ENCODE results near the gene STK17A.
A peak's percentile ranks its signal among the peaks of the same experiment; 100 is the strongest.
"Not testable (repeated sequence)": the region's sequence is repeated elsewhere in the genome, so short reads cannot be mapped to it uniquely, and the experiment has no call there.

STK17A gene

DNA sequence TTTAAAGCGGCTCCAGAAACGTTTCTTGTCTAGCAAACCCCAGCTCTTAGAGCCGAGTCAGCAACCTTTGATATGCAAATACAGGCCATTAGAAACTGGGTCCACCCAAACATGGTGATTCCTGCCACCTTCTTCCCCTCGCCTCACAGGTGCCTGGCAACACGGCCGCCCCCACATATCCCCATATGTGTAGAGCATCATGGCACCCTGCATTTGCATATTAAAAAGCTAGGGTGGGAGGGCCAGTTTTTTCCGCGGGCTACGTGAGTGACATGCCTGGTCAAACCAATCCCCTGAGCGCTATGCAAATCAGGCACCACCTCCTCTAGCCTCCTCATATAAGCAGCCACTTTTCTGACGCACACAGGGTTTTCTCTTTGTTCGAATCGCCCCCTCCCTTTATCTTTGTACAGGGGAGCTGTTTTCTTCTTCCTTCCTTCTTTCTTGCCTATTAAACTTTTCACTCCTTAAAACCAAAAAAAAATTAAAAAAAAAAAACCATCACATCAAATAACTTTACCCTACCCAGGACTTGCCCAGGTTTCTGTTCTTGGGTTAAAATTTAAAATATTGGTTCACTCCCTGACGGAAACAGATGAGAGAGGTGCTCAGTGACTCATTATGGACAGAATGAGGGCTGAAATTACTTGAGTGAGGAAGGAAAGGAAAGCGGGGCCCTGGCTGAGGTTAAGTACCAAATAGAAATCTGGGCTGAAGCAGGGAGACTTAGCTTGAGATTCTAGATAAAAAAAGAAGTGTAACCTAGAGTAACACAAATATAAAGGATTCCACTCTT, 86.6 kb downstream of the STK17A start:
- peak; percentile 90 for DNase-seq
- in situ Hi-C loops (cut with HindIII; ENCODE audit: low pct_ligation_motif_present, low pct_unique_long_range_greater_than_20kb, low sequenced_read_pairs), result no loop called here

DNA sequence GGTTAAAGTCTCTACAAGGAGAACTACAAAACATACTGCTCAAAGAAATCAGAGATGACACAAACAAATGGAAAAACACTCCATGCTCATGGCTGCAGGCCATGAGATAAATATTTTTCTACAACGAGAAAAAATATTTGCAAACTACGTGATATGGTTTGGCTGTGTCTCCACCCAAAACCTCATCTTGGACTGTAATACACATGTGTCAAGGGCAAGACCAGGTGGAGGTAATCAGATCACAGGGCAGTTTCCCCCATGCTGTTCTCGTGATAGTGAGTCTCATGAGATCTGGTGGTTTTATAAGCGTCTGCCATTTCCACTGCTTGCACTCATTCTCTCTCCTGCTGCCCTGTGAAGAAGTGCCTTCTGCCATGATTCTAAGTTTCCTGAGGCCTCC, 88.6 kb downstream of the STK17A start:
- in situ Hi-C loops (cut with HindIII; ENCODE audit: low pct_ligation_motif_present, low pct_unique_long_range_greater_than_20kb, low sequenced_read_pairs), result no loop called here
- no peak for DNase-seq

DNA sequence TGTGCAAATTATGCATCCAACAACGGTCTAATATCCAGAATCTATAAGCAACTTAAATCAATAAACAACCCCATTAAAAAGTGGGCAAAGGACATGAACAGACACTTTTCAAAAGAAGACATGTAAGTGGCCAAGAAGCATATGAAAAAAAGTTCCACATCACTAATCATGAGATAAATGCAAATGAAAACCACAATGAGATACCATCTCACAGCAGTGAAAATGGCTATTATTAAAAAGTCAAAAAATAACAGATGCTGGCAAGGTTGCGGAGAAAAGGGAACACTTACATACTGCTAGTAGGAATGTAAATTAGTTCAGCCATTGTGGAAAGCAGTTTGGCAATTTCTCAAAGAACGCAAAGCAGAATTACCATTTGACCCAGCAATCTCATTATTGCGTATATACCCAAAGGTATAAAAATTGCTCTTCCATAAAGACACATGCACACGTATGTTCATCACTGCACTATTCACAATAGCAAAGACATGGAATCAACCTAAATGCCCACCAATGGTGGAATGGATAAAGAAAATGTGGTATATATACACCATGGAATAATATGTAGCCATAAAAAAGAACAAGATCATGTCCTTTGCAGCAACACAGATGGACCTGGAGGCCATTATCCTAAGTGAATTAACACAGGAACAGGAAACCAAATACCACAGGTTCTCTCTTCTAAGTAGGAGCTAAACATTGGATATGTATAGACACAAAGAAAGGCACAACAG, 90.5 kb downstream of the STK17A start:
- in situ Hi-C loops (cut with HindIII; ENCODE audit: low pct_ligation_motif_present, low pct_unique_long_range_greater_than_20kb, low sequenced_read_pairs); DNase-seq: not testable (repeated sequence)

DNA sequence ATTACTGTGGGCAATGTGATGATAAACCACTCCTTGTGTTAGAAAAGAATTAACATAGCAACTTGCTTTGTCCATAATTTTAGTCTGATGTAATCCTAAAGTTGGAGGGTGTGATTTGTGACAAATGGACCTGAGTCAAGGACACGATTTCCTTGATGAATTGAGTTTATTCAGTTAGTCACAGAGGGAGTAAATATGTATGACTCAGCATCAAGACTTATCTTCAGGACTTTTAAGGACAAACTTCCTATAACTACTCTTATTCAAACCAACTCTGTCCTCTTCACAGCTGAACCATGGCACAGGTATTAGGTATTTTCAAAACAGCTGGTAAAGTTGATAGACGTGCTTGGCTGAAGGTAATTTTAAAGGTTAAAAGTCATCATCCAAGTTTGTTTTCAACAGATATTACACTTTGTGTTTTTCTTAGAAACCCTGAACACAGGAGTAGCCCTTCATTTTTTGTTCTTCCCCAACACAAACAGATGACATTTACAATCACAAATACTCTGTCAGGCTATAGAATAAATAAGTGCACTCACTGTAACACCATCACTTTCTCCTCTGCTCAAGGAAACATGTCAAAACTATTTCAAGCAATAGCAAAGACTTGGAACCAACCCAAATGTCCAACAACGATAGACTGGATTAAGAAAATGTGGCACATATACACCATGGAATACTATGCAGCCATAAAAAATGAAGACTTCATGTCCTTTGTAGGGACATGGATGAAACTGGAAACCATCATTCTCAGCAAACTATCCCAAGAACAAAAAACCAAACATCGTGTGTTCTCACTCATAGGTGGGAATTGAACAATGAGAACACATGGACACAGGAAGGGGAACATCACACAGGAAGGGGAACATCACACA, 91.9 kb downstream of the STK17A start:
- in situ Hi-C loops (cut with HindIII; ENCODE audit: low pct_ligation_motif_present, low pct_unique_long_range_greater_than_20kb, low sequenced_read_pairs), result no loop called here
- DNase-seq, result peak; percentile 52
